K562 (cell line): ENCODE results near the gene GLIS2. TPM values are rescaled to one million over a fixed set of nuclear protein-coding genes. Genes with fewer than 3 reads are reported as not detected.

Experiments
- ATAC-seq: fragments of 200-7000 bp; cut with Tn5 transposase; 3 replicates; pipeline ENCODE4 v1.9.1; 2020; ENCODE audit warnings: moderate library complexity
- BruUV-seq: library from RNA; stranded (reverse); fragments of 400-500 nt; replicated peaks from 2 replicates; lab custom pipeline; 2021; lab: Mats Ljungman, UMichigan
- CTCF ChIA-PET: fragments of 300-600 bp; formaldehyde crosslinking; extraction: SDS; loops from one replicate; lab custom pipeline; 2021; ENCODE audit warnings: low intra/inter-chr PET ratio; lab: Yijun Ruan, JAX
- POLR2A ChIA-PET: fragments of 300-600, 350-650 bp; sonication (Branson Sonifier 250); formaldehyde crosslinking; extraction: SDS; loops from one replicate; lab custom pipeline; 2021; ENCODE audit warnings: antibody characterized with exemption, inconsistent platforms; lab: Yijun Ruan, JAX
- DNase-seq, 4 experiments: peaks; one replicate each; pipeline versions ENCODE4 v3.0.0 to v3.0.0-alpha.2; 2011 to 2018; ENCODE audit warnings: low spot score in 3 of 4, mixed read lengths in 3 of 4; ENCODE audit errors: extremely low read depth in 1 of 4
- FAIRE-seq: peaks from 2 replicates; lab custom pipeline; 2011; peaks lifted over from hg19 to GRCh38; lab: Jason Lieb, UNC
- H2AFZ ChIP-seq: 2 replicates; pipeline ENCODE4 v1.6.0; 2011; ENCODE audit warnings: low read depth, low read length, control low read depth, inconsistent platforms
- H3K27ac ChIP-seq: fragments of 200-600 bp; 3 replicates; pipeline ENCODE4 v1.8.0; 2011; ENCODE audit warnings: low read depth, mild to moderate bottlenecking, control low read depth, inconsistent platforms, low read length, moderate library complexity, mixed read lengths; ENCODE audit errors: extremely low read depth
- H3K27me3 ChIP-seq, 2 experiments: fragments of 300-600 bp in 1 of 2; 2 replicates in 1 of 2; 3 replicates in 1 of 2; pipeline versions ENCODE4 v1.6.0 to v1.8.0; 2011; ENCODE audit warnings: inconsistent platforms in 2 of 2, low read length in 2 of 2, mild to moderate bottlenecking in 1 of 2, mixed read lengths in 1 of 2, moderate library complexity in 1 of 2; ENCODE audit not compliant: control insufficient read depth in 2 of 2, insufficient read depth in 2 of 2
- H3K36me3 ChIP-seq: fragments of 300-600 bp; 3 replicates; pipeline ENCODE4 v1.8.0; 2011; ENCODE audit warnings: mild to moderate bottlenecking, low read length, inconsistent platforms; ENCODE audit not compliant: control insufficient read depth, insufficient read depth
- H3K4me1 ChIP-seq, 2 experiments: fragments of 200-600 bp in 1 of 2; replicated peaks in 1 of 2; 2 replicates in 1 of 2; 3 replicates in 1 of 2; pipeline versions ENCODE4 v1.5.1 to v1.8.0; 2011; ENCODE audit warnings: inconsistent platforms in 2 of 2, low read length in 2 of 2, mild to moderate bottlenecking in 1 of 2, mixed read lengths in 1 of 2, moderate library complexity in 1 of 2; ENCODE audit not compliant: control insufficient read depth in 2 of 2, insufficient read depth in 2 of 2
- H3K4me2 ChIP-seq: 2 replicates; pipeline ENCODE4 v1.6.1; 2011; ENCODE audit warnings: low read length, control low read depth, inconsistent platforms, mixed read lengths; ENCODE audit not compliant: insufficient read depth
- H3K4me3 ChIP-seq: fragments of 200-600 bp; sonication (generic), shearing (Covaris generic); 2 replicates; pipeline ENCODE4 v1.5.1; 2016; ENCODE audit warnings: control low read depth, inconsistent platforms
- H3K79me2 ChIP-seq: fragments of 200-600 bp; 3 replicates; pipeline ENCODE4 v1.8.0; 2011; ENCODE audit warnings: low read length, inconsistent platforms; ENCODE audit not compliant: control insufficient read depth, insufficient read depth
- H3K9ac ChIP-seq, 2 experiments: 2 replicates each; pipeline versions ENCODE4 v1.6.0 to v1.6.1; 2011; ENCODE audit warnings: low read depth in 2 of 2, low read length in 2 of 2, control low read depth in 1 of 2, inconsistent platforms in 1 of 2, mild to moderate bottlenecking in 1 of 2, mixed read lengths in 1 of 2; ENCODE audit not compliant: insufficient read depth in 1 of 2
- H3K9me1 ChIP-seq: one replicate; pipeline ENCODE4 v1.6.0; 2011; ENCODE audit warnings: inconsistent platforms, mild to moderate bottlenecking, low read length, moderate library complexity; ENCODE audit not compliant: control insufficient read depth, insufficient read depth
- H3K9me3 ChIP-seq: replicated peaks from 2 replicates; pipeline ENCODE4 v1.5.1; 2011; ENCODE audit warnings: low read depth, low read length, inconsistent platforms; ENCODE audit not compliant: control insufficient read depth, insufficient read depth
- H4K20me1 ChIP-seq: replicated peaks from 2 replicates; pipeline ENCODE4 v1.6.1; 2011; ENCODE audit warnings: low read length, inconsistent platforms, mixed read lengths; ENCODE audit not compliant: control insufficient read depth, insufficient read depth
- FOXK1 ChIP-seq: sonication (generic); formaldehyde crosslinking; IDR thresholded peaks from 2 replicates; pipeline ENCODE4 v1.8.0; 2022; ENCODE audit warnings: missing genetic modification reagents, mild to moderate bottlenecking, borderline replicate concordance
- PHF8 ChIP-seq: fragments of 200-600 bp; sonication (generic); IDR thresholded peaks from 2 replicates; pipeline ENCODE4 v1.6.1; 2012; ENCODE audit warnings: mixed run types, mild to moderate bottlenecking, inconsistent platforms, low read length, moderate library complexity, borderline replicate concordance
- POLR2G ChIP-seq: fragments of 200-400 bp; formaldehyde crosslinking; IDR thresholded peaks from 2 replicates; pipeline ENCODE4 v1.6.1; 2017; ENCODE audit warnings: low read depth, mild to moderate bottlenecking, antibody characterized with exemption, low read length, moderate library complexity
- RBM17 ChIP-seq: fragments of 200-400 bp; formaldehyde crosslinking; IDR thresholded peaks from 2 replicates; pipeline ENCODE4 v1.6.1; 2017; ENCODE audit warnings: low read depth, mild to moderate bottlenecking, low read length, borderline replicate concordance
- ZNF830 ChIP-seq: fragments of 250-450 bp; sonication (Bioruptor Pico); IDR thresholded peaks from 2 replicates; pipeline ENCODE4 v1.5.0; 2021; ENCODE audit warnings: mild to moderate bottlenecking
- WGBS: fragments of 100-300 bp; shearing (Covaris generic); methylation state at CpG from one replicate; pipeline ENCODE4 v1.1.6; 2016; ENCODE audit warnings: low coverage, mixed read lengths; ENCODE audit not compliant: insufficient coverage; ENCODE audit errors: missing lambda C conversion rate; 5-methylcytosine and 5-hydroxymethylcytosine counted together
- in situ Hi-C: fragments of 300-500 bp; cut with MboI; formaldehyde crosslinking; loops from 4 replicates; pipeline ENCODE4 v1.15.0; 2018; ENCODE audit warnings: inconsistent platforms, mixed read lengths
- intact Hi-C: fragments of 100-400 bp; cut with micrococcal nuclease; formaldehyde crosslinking; loops from 2 replicates; pipeline ENCODE4 v1.14.2; 2022
- polyA plus RNA-seq, 8 experiments: library from polyadenylated mRNA; depleted of rRNA in 4 of 8; stranded (reverse) in 5 of 8; unstranded in 3 of 8; fragments of >200 nt; fragmentation: Nextera tagmentation in 2 of 8; fragmentation: Illumina TruSeq in 1 of 8; extraction: Ambion mirVana in 2 of 8; extraction: Trizol in 1 of 8; gene quantifications; 2 replicates each; pipeline versions ENCODE4 v1.2.1 to v1.2.3, GENCODE V29; 2011 to 2014; ENCODE audit warnings: inconsistent platforms in 1 of 8, missing spikeins in 1 of 8
- total RNA-seq, 7 experiments: library from RNA; depleted of rRNA in 6 of 7; stranded (reverse); fragments of >200 nt in 6 of 7; fragmentation: Illumina TruSeq in 2 of 7; extraction: Trizol in 2 of 7; gene quantifications; 2 replicates each; pipeline versions ENCODE4 v1.2.1 to v1.2.3, GENCODE V29; 2011 to 2021; ENCODE audit warnings: low replicate concordance in 1 of 7
- TF ChIP-seq, protein P1 (sequence below): IDR thresholded peaks from 3 replicates; pipeline ENCODE4 v1.6.1; 2011; ENCODE audit warnings: borderline replicate concordance, mild to moderate bottlenecking; ENCODE audit not compliant: insufficient read length, insufficient read depth

Gene GLIS2
- total and polyA plus RNA-seq, 9 of the 15 experiments (the other 6 are each of a cell fraction or from before 2014, with no cell fraction given): 0.10 to 9.0 (median 0.57) TPM

DNA sequence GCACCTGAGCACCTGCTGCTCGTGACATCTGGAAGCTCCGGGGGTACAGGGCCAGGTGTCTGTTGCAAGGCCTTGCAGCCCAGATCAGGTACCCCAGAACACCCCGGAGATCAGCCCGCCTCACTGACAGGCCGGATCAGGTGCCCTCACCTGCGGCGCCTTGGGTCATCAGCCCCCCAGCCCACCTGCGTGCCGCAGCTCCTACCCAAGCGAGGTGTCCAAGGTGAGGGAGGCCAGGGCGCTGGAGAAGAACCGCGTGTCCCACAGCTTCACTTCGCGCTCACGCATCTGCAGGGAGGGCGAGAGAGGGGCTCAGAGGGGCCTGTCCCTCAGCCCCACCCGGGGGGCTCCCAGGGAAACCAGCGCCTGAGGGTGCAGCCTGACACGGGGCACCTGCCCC lies 71.9 kb downstream of the GLIS2 start:
- Histone ChIP-seq H3K27ac (no peak overlapping the region), H3K79me2 (no peaks in the 10 kb centered on the region), H3K36me3 (peaks cover 69% of the 10 kb centered on the region; the same call in 1 of the 3 replicates), H3K4me3 (no peak overlapping the region)
- no peak for ATAC-seq
- POLR2A ChIA-PET: interaction anchor here (1.2 to 1.3 kb wide), 3 partner anchors 9 to 15 kb away, joined by 3 to 4 read pairs (median 3); no protein-coding TSS in a partner anchor
- no peak for TF ChIP-seq RBM17
- TF ChIP-seq, protein P1, sequence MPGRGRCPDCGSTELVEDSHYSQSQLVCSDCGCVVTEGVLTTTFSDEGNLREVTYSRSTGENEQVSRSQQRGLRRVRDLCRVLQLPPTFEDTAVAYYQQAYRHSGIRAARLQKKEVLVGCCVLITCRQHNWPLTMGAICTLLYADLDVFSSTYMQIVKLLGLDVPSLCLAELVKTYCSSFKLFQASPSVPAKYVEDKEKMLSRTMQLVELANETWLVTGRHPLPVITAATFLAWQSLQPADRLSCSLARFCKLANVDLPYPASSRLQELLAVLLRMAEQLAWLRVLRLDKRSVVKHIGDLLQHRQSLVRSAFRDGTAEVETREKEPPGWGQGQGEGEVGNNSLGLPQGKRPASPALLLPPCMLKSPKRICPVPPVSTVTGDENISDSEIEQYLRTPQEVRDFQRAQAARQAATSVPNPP: no peak
- no peak for TF ChIP-seq FOXK1
- no peak for TF ChIP-seq ZNF830 (CRISPR knock-in tag)
- TF ChIP-seq PHF8: no peak
- TF ChIP-seq POLR2G: peak; percentile 6; the same call in 1 of the 2 replicates
- TF ChIP-seq, all 486 proteins: peak for 1
- 96% methylated on average over 19 of the region's 20 CpGs for WGBS
- H3K4me2 ChIP-seq: no peak overlapping the region
- no peaks in the 10 kb centered on the region for H3K9me3 ChIP-seq
- H3K9ac ChIP-seq: no peak overlapping the region
- in situ Hi-C loops: no loop called here
- CTCF ChIA-PET: no interaction called here
- DNase-seq (no peak), FAIRE-seq (no peak)
- intact Hi-C loops: no loop called here
- no peak overlapping the region for H2AFZ ChIP-seq
- no TSS peak for BruUV-seq
- H3K9me1 ChIP-seq: peaks cover 3% of the 10 kb centered on the region
- H3K4me1 ChIP-seq: peaks cover 0 to 30% of the 10 kb centered on the region in 2 experiments; a peak in 2 of 5 replicates
- no peaks in the 10 kb centered on the region for H3K27me3 ChIP-seq
- H4K20me1 ChIP-seq: no peaks in the 10 kb centered on the region
